ENCODE measurements around the gene CATSPER1.

CATSPER1 gene

DNA sequence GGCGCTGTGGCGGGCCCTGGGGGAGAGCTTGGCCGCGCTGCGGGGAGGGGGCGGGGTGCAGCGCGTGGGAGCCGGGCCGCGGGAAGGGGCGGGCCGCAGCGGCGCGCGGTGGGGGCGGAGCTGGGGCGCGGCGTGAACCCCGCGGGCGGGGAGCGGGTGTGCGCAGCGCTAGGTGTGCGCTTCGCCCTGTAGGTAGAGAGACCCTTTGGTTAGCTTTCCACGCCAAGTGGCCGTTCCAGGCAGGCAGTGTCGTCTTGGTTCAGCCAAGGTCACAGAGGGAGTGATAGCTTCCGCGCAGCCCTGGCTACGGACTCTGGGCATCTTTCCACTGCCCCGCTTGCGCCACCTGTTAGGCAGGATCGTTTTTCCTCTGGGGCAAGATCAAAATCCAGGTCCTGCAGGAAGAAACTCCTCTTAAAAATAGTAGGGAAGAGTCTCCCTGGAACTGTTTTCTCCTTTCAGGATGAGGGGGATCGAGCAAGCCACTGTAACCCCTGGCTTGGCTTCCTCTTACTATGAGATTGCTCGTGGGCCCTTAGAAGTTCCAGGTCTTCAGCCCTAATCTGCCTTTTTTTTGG, 23.5 kb downstream of the CATSPER1 start:
- DNase-seq: peak in 2 of 4 experiments; percentile 81 to 85

GRCh38 chr11:66001942-66002647, 24.2 kb downstream of the CATSPER1 start, which contains the start of the genes BANF1 and EIF1AD:
BANF1 (plus strand) TSS chr11:66002503; CDS start chr11:66003251, 748 bp downstream.
EIF1AD (minus strand) TSS chr11:66002157; CDS start chr11:66000389, 1,768 bp downstream.
- DNase-seq: peak; percentile 96 to 98 (median 96)

DNA sequence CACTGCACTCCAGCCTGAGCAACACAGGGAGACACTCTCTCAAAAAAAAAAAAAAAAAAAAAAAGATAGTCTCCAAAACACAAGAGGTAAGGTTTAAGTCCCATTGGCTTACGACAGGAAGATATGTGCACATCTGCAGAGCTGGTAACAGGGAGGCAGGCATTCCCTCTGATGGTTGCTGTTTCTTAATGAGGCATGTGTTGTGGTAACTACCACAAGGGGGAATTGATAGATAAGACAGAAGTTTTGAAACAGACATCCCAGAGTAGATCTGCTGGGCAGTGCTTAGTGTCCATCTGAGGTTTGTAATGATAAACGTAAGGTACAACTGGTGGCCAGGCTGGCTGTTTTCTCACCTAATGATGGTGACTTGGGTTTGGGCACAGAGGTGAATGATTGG, 29.0 kb downstream of the CATSPER1 start:
- no peak for DNase-seq

- DNase-seq: no peak
Observed at GRCh38 chr11:65992056-65992455, 34.2 kb downstream of the CATSPER1 start.

DNA sequence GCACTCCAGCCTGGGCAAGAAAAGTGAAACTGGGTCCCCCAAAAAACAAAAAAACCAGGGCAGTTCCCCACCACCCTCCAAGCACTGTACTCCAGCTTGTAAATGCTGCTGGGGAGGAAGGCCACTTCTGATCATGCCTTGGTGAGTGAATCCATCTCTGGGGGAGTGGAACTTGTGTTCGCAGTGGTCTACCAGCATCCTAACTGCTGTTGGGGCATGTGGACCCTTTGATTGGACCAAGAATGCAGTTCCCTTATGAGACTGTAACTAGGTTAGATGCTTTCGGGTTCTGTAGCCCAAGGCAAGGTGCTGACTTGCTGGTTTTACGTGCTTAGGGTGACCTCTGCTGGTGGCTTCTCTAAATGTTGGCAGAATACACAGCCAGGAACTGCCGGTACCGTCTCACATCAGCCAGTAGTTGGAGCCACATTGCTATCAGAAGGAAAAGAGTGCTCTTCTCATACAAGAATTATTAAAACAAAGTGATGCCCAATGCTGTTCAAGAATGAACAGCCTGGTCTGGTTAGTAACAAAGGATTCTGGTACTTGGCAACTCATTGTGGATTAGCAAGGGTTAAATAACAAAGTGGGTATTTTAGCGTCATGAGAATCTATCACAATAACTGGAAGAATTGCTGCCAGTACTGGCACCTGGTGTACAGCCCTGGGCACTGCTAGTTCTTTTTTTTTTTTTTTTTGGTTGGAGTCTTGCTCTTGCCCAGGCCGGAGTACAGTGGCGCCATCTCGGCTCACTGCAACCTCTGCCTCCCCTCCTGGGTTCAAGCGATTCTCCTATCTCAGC, 37.3 kb downstream of the CATSPER1 start:
- DNase-seq: peak; percentile 94 to 97 (median 96)

DNA sequence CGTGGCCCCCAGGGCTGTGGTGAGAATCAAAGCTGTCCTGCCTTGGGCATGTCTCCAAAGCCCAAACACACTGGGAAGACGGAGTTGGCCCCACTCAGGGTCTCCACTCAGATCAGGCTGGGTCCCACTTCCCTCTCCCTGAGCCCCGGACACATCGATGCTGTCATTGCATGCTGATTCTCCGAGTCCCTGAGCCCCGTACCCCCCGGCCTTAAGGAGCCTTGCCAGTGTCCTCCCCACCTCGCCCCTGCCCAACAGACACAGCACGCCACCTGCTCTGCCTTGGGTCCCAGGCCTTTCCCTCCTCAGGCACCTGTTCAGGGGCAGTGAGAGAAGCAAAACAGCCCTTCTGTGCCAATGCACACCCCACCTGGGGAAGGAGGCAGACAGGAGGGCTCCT, 38.9 kb downstream of the CATSPER1 start:
- no peak for DNase-seq

GRCh38 chr11:65983589-65983987, 42.7 kb downstream of the CATSPER1 start:
- DNase-seq: no peak

DNA sequence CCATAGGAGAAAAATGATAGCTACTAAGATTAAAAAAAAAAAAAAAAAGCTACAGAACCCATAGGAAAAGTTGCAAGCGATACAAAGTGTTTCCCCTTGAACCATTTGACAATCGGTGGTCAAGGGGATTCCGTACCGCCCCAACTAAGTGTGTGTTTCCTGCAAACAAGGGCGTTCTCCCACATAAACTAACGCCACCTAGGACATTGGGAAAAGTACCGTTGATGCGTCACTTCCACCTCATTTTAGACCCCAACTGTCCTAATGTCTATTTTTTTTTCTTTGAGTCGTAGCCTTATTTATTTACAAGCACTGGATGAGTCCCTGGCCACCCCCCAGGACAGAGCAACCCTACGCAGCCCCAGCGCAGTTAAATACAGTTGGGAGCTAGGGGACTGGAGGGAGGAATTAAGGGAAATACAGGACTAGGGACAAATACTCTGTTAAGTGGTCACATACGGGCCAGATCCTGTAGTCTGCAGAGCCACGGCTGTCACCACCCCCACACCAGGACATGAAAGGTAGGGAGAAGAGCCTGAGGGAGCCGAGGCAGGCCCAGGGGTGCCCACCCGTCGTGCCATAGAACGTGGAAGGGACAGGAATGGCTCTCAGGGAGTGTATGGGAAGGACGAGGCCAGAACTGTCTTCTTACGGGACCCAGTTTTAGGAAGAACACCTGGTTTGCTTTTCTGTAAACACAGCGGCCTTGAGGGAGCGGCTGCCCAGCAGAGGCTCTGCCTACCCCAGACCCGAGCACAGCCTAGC, 43.3 kb downstream of the CATSPER1 start:
- no peak for DNase-seq

- DNase-seq: no peak
Observed at GRCh38 chr11:65981972-65982823, 44.1 kb downstream of the CATSPER1 start.

DNA sequence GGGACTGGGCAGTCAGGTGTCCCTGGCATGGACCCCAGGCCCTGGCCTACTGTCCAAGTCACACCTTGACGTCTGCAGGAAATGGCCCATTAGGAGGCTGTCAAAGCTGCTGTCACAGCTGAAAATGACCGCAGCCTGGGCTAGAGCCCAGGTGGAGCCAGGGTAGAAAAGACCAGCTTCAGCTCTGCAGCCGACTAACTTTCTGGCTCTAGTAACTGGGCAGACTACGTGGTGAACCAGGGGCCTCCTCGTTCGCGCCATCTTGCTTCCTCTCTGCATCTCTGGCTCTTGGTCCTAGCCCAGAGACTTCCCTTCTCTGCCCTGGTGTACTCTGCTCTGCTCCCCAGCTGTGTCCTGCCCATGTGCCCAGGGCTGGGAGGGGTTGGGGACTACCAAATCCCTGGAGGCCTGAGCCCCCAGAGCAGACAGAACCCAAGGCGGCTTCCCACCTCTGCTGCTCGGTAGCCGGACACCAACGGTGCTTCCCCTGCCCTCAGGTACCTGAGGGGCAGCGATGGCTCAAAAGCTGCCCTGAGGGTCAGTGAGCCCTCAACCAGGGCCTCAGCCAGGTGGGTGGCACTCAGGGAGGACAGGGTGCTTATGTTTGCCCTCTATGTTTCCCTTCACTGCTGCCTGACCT, 45.1 kb downstream of the CATSPER1 start:
- no peak for DNase-seq

DNA sequence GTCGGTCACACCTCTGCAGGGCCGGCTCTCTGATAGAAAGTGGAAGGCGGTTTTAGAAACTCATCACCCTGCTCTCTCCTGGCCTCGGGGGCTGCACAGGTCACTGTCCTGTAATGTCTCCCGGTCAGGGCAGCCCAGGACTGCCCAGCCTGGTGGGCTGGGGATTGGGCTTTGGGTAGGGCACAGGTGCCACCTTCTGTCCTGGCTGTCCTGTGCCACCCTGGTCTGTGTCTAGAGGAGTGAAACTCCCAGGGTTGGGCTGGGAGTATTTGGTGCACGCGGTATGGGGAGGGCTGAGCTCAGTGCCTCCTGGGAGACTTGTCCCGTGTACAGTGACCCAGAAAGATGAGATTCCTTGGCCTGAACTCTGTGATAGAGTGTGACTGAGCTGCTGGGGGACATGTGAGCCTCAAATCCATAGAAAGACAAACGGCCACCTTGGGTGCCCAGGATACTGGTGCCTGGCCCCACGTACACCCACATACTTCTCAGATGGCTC, 47.0 kb downstream of the CATSPER1 start:
- no peak for DNase-seq

- no peak for DNase-seq
Observed at GRCh38 chr11:65978391-65979238, 47.7 kb downstream of the CATSPER1 start.

DNA sequence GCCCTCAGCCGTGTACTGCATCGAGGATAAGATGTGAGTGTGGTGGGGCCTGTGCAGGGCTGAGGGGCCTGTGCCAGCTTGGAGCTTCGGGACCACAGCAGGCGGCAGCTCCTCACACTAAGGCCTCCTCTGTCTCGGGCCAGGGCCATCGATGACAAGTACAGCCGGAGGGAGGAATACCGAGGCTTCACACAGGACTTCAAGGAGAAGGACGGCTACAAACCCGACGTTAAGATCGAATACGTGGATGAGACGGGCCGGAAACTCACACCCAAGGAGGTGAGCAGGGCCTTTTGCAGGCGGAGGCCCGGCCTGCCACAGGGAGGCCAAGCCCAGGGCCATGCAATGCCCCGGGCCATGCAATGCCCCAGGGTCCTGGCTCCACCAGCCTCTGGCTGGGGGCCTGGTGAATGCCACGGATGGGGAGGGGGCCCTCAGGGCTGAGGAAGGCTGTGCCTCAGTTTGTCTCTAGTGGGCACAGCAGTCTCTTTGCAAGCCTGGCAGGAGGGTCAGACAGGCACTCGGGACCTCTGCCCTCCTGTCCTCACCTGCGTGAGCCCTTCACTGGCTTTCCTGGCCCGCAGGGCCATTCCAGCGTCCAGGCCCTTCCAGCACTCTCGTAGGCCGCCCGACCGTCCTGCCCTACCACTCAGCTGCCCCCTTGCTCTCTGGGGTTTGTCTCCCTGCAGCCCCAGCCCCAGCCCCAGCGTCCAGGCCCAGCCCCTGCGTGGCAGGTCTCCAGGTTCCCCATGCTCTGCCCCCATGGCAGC, 48.5 kb downstream of the CATSPER1 start:
- DNase-seq: no peak

GRCh38 chr11:65976216-65977176, 49.8 kb downstream of the CATSPER1 start:
- DNase-seq: no peak

GRCh38 chr11:65975771-65976170, 50.5 kb downstream of the CATSPER1 start:
- no peak for DNase-seq

DNA sequence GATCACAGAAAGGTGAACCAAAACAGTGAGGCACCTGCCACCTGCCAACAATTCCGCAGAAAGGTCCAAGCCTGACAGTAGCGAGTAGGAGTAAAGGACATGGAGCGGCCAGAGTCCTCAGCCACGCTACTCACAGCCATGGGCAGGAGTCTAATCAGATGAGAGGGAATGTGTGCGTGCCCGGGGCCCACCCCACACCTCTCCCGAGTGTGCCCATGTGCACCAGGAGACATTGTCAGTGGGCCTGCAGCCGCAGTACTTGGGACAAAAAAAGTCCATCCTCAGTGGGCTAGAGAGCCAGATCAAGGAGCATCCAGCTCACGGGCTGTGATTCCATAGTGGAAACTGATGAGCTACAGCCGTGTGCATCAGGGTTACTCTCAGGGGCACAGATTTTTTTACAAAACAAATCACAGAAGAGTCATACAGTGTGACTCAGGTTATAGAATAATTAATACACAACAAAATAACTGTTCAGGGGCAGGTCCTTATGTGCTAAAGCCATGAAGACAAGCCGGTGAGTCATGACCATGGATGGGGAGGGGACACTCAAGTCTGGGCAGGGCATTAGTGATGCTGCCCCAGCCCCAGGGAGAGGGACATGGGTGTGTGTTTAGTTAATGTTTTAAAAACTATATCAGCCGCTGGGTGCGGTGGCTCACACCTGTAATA, 52.7 kb downstream of the CATSPER1 start:
- DNase-seq: no peak

GRCh38 chr11:65972116-65972515, 54.2 kb downstream of the CATSPER1 start:
- no peak for DNase-seq
